Midbrain (tissue), 1 donor: ENCODE measurements around the gene SNX13.

Experiments used
- DNase-seq: peaks from one replicate; lab custom pipeline; 2025; lab: John Stamatoyannopoulos, UW

Gene SNX13

DNA sequence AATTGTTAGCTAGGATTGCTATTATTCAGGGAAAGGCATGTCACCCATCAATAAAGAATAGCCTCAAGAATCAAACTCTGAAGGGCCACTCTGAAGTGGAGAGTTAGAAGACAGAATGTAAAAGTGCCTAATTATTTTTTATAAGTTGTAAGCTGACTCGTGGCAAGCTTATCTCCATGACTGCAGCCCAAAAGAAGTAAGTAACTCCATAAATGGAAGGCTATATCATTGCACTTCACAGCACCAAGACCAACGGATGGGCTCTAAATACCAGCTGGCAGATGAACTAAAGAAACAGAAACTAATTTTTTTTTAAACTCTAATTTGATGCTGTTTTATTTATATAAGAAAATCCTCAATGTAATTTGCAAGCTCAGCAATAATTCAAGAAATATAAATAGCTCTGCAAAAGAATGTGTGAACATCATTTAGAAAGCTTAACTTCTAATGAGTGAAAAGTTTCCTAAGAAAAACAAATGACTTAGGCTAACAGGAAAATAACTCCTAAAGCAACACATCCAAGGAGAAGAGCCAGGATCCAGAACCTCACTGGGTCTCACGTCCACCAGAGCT, 165.5 kb downstream of the SNX13 start:
- no peak for DNase-seq

GRCh38 chr7:17774248-17774647, 166.0 kb downstream of the SNX13 start:
- no peak for DNase-seq

- DNase-seq = no peak
Observed at GRCh38 chr7:17773289-17773626, 167.0 kb downstream of the SNX13 start.

DNA sequence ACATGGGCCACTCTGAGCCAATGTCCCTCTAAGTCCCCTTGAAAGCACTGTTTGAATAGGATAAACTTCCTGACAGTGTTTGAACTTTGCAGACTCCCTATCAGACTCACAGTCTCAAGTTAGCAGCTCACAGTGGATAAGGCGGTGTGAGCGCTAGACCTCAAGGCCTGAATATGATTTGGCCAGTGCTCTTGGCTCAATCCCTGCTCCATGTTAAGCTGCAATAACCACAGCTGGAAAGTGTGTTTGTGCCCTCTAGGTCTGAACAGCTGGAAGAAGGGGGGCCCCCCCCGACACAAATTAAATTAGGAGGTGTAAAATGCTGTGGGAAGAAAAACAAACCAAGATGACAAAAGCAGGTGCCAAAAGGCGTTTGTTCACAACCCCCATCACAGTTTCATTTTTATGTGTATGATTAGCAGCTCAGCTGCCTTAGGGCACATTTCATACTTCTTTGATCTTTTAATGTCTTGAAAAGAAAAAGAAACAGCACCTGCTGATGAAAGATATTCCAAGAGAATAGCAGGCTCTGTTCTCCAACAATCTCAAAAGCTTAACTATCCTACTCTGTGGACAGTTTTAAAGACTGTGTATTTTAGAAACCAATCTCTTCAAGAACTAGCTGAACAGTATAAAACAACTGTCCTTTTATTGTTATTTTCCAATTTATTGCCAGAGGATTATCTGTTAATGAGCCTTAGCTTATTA, 167.6 kb downstream of the SNX13 start:
- DNase-seq = no peak

DNA sequence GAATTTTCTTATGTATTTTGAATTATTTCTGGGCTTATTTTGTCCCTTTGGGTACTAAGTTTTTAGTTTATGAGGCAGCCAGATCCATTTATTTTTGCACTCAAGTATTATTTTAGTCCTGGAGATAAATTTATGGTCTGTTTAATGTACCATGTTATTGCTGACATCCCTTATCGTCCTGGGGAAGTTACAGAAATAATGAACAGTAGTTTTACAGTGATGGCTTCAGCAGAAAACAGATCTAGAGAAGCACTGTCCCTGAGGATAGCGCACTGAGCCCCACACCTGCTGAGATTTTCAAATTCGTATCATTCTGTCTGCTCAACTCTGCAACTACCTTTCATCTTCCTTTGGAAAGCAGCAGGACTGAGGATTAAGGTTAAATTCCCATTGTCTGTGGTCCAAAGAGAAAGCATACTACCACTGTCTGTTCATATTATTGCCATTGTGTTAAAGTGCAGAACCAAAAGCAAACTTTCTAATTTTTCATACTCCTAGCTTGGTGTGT, 168.3 kb downstream of the SNX13 start:
- no peak for DNase-seq

DNA sequence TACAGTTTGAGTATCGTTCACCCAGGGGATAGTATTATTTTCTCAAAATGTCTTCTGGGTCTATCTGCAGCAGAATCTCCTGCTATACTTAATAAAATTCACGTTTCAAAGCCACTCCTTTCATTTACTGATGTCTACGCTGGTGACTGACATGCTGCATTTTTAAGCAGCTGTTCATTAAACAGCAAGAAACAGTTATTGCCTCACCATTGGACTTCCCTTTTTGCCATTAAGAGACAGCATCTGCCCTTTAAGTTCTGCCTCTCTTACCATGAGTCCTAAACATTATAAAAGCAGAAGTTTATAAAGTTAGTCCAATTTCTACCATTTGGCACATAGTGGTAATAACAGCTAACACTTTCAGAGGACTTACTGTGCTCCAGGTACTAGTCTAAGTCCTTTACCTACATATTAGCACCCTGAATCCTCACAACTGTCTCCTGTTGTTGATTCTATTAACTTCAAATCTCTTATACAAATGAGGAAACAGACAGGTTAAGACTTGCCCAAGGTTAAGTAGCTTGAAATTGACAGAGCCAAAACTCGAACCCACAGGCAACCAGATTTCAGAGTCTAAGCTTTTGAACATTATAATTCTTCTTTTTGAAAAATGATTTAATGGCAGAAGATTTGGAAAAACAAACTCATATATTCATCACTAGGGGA, 169.5 kb downstream of the SNX13 start:
- DNase-seq = no peak

DNA sequence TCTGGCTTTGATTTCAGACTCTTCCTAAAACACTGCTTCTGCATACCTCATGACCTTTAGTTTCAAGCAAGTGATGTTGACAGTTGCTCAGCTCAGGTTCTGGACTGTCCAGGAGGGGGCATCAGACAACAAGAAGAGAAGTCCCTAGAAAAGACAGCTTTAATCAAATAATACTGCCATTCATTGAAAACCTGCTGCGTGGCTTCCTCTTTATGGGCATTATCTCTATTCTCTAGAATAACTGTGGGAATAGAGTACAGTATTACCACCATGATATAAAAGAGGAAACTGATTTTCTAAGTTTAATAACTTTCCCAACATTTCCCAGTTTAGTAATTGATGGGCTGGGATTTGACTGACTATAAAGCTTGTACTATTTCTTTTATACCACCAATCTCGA, 170.4 kb downstream of the SNX13 start:
- DNase-seq = peak; percentile 63

DNA sequence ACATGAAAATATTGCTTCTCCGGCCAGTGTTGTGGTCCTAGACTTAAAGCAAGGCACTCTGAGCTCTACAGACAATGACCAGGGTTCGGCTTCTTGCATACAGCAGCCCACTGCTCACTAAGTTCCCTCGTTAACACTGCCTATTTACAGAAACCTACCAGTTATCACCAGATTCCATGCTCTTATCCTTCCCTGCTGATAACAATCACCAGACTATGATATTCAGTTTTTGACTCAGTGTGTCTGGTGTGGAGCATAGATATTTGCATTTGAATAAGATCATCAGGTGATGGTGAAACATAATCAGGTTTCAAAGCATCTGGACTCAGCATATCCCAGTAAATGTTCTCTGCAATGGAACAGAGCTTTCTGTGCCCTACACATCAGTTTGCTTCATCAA, 182.3 kb downstream of the SNX13 start:
- DNase-seq = no peak

GRCh38 chr7:17746020-17746530, 194.2 kb downstream of the SNX13 start:
- DNase-seq = no peak

DNA sequence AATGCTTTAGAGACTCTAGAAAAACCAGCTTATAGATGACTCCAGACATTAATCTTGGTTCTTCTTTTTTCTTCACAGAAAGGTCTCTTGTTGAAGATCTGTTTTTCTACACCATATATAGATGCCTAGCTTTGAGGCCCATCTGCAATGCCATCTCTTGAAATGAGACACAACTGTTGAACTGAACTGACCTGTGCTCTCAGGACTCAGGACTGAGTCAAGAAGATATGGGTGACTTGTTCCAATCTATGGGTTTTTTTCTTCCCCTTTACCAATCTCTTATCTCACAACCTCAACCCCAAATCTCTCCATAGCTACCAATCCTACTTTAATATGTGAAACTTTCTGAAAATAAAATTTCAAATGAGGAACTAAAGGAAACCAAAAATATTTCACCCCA, 194.7 kb downstream of the SNX13 start:
- DNase-seq = no peak

DNA sequence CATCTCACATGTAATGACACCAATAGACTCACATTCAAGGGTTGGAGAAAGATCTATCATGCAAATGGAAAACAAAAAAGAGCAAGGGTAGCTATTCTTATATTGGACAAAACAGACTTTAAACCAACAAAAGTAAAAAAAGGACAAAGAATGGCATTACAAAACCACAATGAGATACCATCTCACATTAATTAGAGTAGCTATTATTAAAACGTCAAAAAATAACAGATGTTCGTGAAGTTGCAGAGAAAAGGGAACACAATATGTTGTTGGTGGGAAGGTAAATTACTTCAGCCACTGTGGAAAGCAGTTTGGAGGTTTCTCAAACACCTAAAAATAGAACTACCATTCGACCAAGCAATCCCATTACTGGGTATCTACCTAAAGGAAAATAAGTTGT, 197.0 kb downstream of the SNX13 start:
- no peak for DNase-seq

DNA sequence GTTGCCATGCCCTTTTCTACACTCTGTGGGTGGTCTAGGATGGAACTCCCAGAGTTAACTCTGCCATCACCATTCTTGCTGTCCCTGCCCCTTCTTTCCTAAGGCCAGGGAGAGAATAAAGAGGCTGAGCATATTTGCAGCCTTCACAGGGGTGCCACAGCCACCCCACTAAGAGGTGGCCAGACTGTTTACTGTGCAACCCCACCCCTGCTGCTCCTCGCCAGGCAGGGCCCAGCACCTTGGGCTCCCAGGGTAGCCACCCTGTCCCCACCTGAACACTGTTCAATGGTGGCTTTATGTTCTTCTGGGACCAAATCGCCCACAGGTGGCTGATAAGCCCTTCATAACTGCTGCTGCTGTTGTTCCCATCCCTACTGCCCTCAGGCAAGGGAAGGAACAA, 198.9 kb downstream of the SNX13 start:
- DNase-seq = no peak
